Natural killer cell (primary cell): ENCODE measurements around the gene CDH8. TPM values are rescaled to one million over a fixed set of nuclear protein-coding genes. Genes with fewer than 3 reads are reported as not detected.

Source experiments
- ATAC-seq, 3 donors: fragments of 150-1000 bp in 2 of 3; fragments of 200-7000 bp in 1 of 3; cut with Tn5 transposase; 1 replicate in 1 of 3; 2 replicates in 2 of 3; pipeline ENCODE4 v1.10.0; 2021; ENCODE audit warnings: mild to moderate bottlenecking in 2 of 3, moderate library complexity in 2 of 3
- DNase-seq, 2 donors: peaks; one replicate each; pipeline versions ENCODE4 v3.0.0 to v3.0.0-alpha.2; 2013 to 2021; ENCODE audit warnings: mixed read lengths in 1 of 2
- H3K27ac ChIP-seq: one replicate; pipeline ENCODE4 v1.5.1; 2013; ENCODE audit warnings: mild to moderate bottlenecking, low read length
- H3K27me3 ChIP-seq: one replicate; pipeline ENCODE4 v1.6.1; 2013; ENCODE audit warnings: low read length; ENCODE audit not compliant: control insufficient read depth, insufficient read depth
- H3K36me3 ChIP-seq: one replicate; pipeline ENCODE4 v1.6.1; 2013; ENCODE audit warnings: low read length; ENCODE audit not compliant: control insufficient read depth, insufficient read depth
- H3K4me1 ChIP-seq: one replicate; pipeline ENCODE4 v1.6.1; 2013; ENCODE audit warnings: low read length; ENCODE audit not compliant: control insufficient read depth, insufficient read depth
- H3K4me3 ChIP-seq: one replicate; pipeline ENCODE4 v1.5.1; 2013; ENCODE audit warnings: low read length
- H3K9me3 ChIP-seq: one replicate; pipeline ENCODE4 v1.6.1; 2013; ENCODE audit warnings: low read length; ENCODE audit not compliant: control insufficient read depth, insufficient read depth
- H3K27ac Mint-ChIP-seq, 2 donors: one replicate each; pipeline ENCODE4 v1.8.0; 2022; ENCODE audit warnings: mild to moderate bottlenecking in 2 of 2, mixed read lengths in 2 of 2, moderate library complexity in 1 of 2
- H3K27me3 Mint-ChIP-seq, 2 donors: one replicate each; pipeline ENCODE4 v1.8.0; 2022; ENCODE audit warnings: low read depth in 2 of 2, mixed read lengths in 2 of 2
- H3K36me3 Mint-ChIP-seq: one replicate; pipeline ENCODE4 v1.8.0; 2022; ENCODE audit warnings: mixed read lengths
- H3K4me1 Mint-ChIP-seq, 2 donors: one replicate each; pipeline ENCODE4 v1.8.0; 2022; ENCODE audit warnings: mixed read lengths in 2 of 2
- H3K4me3 Mint-ChIP-seq: one replicate; pipeline ENCODE4 v1.8.0; 2022; ENCODE audit warnings: mild to moderate bottlenecking, moderate library complexity, mixed read lengths
- H3K9me3 Mint-ChIP-seq, 2 donors: one replicate each; pipeline ENCODE4 v1.8.0; 2022; ENCODE audit warnings: mixed read lengths in 2 of 2
- WGBS: methylation state at CpG from one replicate; pipeline ENCODE4 v1.1.7; 2013; ENCODE audit warnings: missing lambda C conversion rate; ENCODE audit not compliant: insufficient coverage; 5-methylcytosine and 5-hydroxymethylcytosine counted together
- intact Hi-C: fragments of 100-400 bp; cut with micrococcal nuclease; formaldehyde crosslinking; loops from one replicate; pipeline ENCODE4 v1.14.2; 2022
- total RNA-seq, 4 donors: library from RNA; stranded (reverse); fragments of 120-200 nt in 1 of 4; gene quantifications; one replicate each; pipeline versions ENCODE4 v1.2.3 to v1.2.4, GENCODE V29; 2013 to 2022
- TF ChIP-seq, protein P1 (sequence below): fragments of 200-600 bp; IDR thresholded peaks from one replicate; pipeline ENCODE4 v1.8.0; 2022; ENCODE audit warnings: antibody characterized with exemption

CDH8 gene
- total RNA-seq, 3 donors from 2014 or later (not counting 1 experiment from before 2014, with no cell fraction given) = not detected

- peaks cover 8 to 23% of the 10 kb centered on the region in 2 donors for H3K9me3 Mint-ChIP-seq
- H3K9me3 ChIP-seq = no peaks in the 10 kb centered on the region
- intact Hi-C loops = no loop called here
- no peak overlapping the region for H3K4me3 Mint-ChIP-seq
- H3K36me3 ChIP-seq = no peaks in the 10 kb centered on the region
- TF ChIP-seq, protein P1, sequence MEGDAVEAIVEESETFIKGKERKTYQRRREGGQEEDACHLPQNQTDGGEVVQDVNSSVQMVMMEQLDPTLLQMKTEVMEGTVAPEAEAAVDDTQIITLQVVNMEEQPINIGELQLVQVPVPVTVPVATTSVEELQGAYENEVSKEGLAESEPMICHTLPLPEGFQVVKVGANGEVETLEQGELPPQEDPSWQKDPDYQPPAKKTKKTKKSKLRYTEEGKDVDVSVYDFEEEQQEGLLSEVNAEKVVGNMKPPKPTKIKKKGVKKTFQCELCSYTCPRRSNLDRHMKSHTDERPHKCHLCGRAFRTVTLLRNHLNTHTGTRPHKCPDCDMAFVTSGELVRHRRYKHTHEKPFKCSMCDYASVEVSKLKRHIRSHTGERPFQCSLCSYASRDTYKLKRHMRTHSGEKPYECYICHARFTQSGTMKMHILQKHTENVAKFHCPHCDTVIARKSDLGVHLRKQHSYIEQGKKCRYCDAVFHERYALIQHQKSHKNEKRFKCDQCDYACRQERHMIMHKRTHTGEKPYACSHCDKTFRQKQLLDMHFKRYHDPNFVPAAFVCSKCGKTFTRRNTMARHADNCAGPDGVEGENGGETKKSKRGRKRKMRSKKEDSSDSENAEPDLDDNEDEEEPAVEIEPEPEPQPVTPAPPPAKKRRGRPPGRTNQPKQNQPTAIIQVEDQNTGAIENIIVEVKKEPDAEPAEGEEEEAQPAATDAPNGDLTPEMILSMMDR = no peak
- H3K27ac ChIP-seq = no peak overlapping the region
- peaks cover 3% of the 10 kb centered on the region for H3K36me3 Mint-ChIP-seq
- H3K4me3 ChIP-seq = no peak overlapping the region
- WGBS = 78% methylated on average over 3 of the region's 3 CpGs
- no peaks in the 10 kb centered on the region for H3K4me1 Mint-ChIP-seq
- ATAC-seq (no peak), DNase-seq (no peak)
- no peaks in the 10 kb centered on the region for H3K27me3 Mint-ChIP-seq
- no peaks in the 10 kb centered on the region for H3K27me3 ChIP-seq
- H3K4me1 ChIP-seq = no peaks in the 10 kb centered on the region
- H3K27ac Mint-ChIP-seq = no peak overlapping the region
Observed at GRCh38 chr16:61671161-61671560, 365.1 kb downstream of the CDH8 start.

GRCh38 chr16:61665512-61665911 lies 370.7 kb downstream of the CDH8 start:
- WGBS = 88% methylated on average over 1 of the region's 1 CpG
- H3K4me3 ChIP-seq = no peak overlapping the region
- no peaks in the 10 kb centered on the region for H3K27me3 Mint-ChIP-seq
- intact Hi-C loops = no loop called here
- no peak overlapping the region for H3K27ac ChIP-seq
- H3K36me3 ChIP-seq = no peaks in the 10 kb centered on the region
- H3K27me3 ChIP-seq = no peaks in the 10 kb centered on the region
- H3K4me3 Mint-ChIP-seq = no peak overlapping the region
- H3K9me3 Mint-ChIP-seq = peaks cover 21 to 30% of the 10 kb centered on the region in 2 donors
- H3K36me3 Mint-ChIP-seq = peaks cover 8% of the 10 kb centered on the region
- ATAC-seq (no peak), DNase-seq (no peak)
- no peak overlapping the region for H3K27ac Mint-ChIP-seq
- TF ChIP-seq, protein P1 = no peak
- H3K4me1 ChIP-seq = no peaks in the 10 kb centered on the region
- no peaks in the 10 kb centered on the region for H3K9me3 ChIP-seq
- H3K4me1 Mint-ChIP-seq = no peaks in the 10 kb centered on the region

DNA sequence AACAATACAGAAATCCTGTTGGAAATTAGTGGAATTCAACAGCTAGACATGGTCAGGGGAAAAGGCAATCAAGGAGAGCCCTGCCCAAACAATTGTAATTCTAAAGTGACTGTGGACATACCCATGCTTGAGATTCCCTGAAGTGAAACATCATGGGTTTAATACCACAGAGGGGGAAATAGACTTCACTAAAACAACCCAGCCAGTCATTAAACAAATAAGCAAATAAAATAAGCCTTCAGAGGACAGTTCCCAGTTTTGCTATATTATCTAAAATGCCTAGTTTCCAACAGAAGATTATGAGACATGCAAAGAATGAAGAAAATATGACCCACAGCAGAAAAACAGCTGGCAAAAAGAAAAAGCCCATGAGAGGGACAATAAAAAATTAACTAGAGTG lies 376.3 kb downstream of the CDH8 start:
- H3K4me1 Mint-ChIP-seq = no peaks in the 10 kb centered on the region
- Histone ChIP-seq H3K4me1 (no peaks in the 10 kb centered on the region), H3K36me3 (no peaks in the 10 kb centered on the region), H3K4me3 (no peak overlapping the region), H3K27ac (no peak overlapping the region), H3K9me3 (peaks cover 2% of the 10 kb centered on the region), H3K27me3 (no peaks in the 10 kb centered on the region)
- H3K9me3 Mint-ChIP-seq = peaks cover 15 to 26% of the 10 kb centered on the region in 2 donors
- intact Hi-C loops = no loop called here
- H3K27ac Mint-ChIP-seq = no peak overlapping the region
- no peak for DNase-seq
- H3K36me3 Mint-ChIP-seq = peaks cover 4% of the 10 kb centered on the region
- no peak overlapping the region for H3K4me3 Mint-ChIP-seq
- TF ChIP-seq, protein P1 = no peak
- no peak for ATAC-seq
- H3K27me3 Mint-ChIP-seq = no peaks in the 10 kb centered on the region

DNA sequence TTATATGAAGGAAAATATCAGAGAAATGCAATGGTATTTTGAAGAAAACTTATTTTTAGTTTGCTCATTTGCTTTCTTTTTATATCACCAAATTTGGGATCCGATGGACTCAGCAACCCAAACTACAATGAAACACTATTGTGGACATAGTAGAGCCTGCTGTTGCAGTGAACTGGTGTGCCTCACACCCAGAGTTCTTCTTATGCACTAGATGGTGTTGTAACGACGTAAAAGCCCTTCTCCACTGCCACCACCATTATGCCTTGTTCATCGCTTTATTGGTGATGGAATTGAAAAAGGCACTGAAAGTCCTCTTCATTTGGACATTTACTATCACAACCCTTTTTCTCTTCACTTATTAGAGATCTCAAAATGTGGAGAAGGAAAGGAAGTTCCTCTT lies 381.3 kb downstream of the CDH8 start:
- Histone ChIP-seq H3K27me3 (no peaks in the 10 kb centered on the region), H3K27ac (no peak overlapping the region), H3K36me3 (no peaks in the 10 kb centered on the region), H3K4me3 (no peak overlapping the region), H3K4me1 (no peaks in the 10 kb centered on the region), H3K9me3 (peaks cover 2% of the 10 kb centered on the region)
- ATAC-seq (no peak), DNase-seq (no peak)
- Mint-ChIP-seq H3K27ac (no peak overlapping the region), H3K4me1 (no peaks in the 10 kb centered on the region), H3K4me3 (no peak overlapping the region), H3K36me3 (peaks cover 2% of the 10 kb centered on the region), H3K27me3 (no peaks in the 10 kb centered on the region), H3K9me3 (peaks cover 4 to 13% of the 10 kb centered on the region in 2 donors)
- 86% methylated on average over 1 of the region's 4 CpGs for WGBS
- intact Hi-C loops = no loop called here
- TF ChIP-seq, protein P1 = no peak
